HG03025 (cell line): ENCODE measurements around the gene CUEDC2.

ENCODE experiments used
- ATAC-seq: cut with Tn5 transposase; IDR thresholded peaks from one replicate; pipeline ENCODE4 v1.9.1; 2021; ENCODE audit warnings: mild to moderate bottlenecking, moderate library complexity; ENCODE audit not compliant: unreplicated experiment, low FRiP score

The CUEDC2 gene

GRCh38 chr10:102399217-102400021 is 33.0 kb downstream of the CUEDC2 start:
- peak; percentile 33 for ATAC-seq

DNA sequence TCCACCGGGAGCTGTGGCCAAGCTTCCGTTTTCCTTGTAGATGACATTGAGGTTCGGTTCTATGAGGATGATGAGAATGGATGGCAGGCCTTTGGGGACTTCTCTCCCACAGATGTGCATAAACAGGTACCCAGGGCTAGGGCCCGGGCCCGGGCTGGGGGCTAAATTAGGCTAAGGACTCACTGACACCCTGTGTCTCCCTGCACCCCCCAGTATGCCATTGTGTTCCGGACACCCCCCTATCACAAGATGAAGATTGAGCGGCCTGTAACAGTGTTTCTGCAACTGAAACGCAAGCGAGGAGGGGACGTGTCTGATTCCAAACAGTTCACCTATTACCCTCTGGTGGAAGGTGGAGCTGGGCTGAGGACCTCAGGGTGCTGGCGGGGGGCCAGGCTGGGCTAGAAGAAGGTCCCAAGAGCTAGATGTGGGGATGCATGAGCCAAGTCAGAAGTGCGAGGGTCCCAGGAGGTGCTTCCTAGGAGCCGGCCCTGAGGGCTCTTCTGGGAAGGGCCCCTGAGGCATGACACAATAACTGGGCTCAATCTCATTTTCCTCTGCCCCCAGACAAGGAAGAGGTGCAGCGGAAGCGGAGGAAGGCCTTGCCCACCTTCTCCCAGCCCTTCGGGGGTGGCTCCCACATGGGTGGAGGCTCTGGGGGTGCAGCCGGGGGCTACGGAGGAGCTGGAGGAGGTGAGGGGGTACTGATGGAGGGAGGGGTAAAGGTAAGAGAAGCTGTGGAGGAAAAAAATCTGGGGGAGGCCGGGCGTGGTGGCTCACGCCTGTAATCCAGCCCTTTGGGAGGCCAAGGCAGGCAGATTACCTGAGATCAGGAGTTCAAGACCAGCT is 34.0 kb downstream of the CUEDC2 start:
- ATAC-seq, result no peak

- ATAC-seq, result no peak
Measured at GRCh38 chr10:102397222-102398171, 34.9 kb downstream of the CUEDC2 start.

GRCh38 chr10:102396730-102397151 is 35.6 kb downstream of the CUEDC2 start:
- ATAC-seq, result no peak

- no peak for ATAC-seq
Measured at GRCh38 chr10:102396317-102396650, 36.1 kb downstream of the CUEDC2 start.

DNA sequence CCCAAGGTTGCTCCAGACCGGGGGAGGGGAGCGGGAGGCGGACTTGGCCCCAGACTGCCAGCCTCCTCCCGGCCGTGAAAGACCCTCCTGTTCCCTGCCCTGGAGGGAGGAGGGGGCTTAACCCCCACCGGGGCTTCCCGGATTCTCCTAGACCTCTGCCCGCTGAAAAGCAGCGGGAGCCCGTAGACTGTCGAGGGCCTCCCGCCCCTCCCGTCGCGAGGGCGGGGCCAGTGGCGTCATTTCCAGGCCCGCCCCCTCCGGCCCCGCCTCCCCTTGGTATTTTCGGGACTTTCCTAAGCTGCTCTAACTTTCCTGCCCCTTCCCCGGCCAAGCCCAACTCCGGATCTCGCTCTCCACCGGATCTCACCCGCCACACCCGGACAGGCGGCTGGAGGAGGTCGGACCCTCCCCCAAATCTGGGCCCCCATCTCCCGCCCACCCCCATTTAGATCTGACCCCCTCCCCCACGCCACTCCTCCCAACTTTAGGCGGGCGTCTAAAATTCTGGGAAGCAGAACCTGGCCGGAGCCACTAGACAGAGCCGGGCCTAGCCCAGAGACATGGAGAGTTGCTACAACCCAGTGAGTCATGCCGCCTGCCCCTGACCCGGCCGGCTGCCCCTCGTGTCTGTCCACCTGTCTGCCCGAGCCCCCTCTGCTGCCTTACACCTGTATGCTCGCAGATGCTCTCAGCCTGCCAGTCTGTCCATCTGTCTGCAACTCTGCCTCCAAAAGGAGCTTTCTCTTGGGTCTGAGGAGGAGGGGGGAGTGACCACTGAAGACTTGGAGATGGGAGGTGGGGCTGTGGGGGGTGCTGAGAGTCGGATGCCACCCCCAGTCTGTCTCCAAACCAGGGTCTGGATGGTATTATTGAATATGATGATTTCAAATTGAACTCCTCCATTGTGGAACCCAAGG is 36.7 kb downstream of the CUEDC2 start, which contains the start of gene NFKB2:
NFKB2 (plus strand) TSS at position 306 of the 917 bp plus-strand sequence; CDS start at position 561, 255 bp downstream.
- ATAC-seq, result peak; percentile 21

DNA sequence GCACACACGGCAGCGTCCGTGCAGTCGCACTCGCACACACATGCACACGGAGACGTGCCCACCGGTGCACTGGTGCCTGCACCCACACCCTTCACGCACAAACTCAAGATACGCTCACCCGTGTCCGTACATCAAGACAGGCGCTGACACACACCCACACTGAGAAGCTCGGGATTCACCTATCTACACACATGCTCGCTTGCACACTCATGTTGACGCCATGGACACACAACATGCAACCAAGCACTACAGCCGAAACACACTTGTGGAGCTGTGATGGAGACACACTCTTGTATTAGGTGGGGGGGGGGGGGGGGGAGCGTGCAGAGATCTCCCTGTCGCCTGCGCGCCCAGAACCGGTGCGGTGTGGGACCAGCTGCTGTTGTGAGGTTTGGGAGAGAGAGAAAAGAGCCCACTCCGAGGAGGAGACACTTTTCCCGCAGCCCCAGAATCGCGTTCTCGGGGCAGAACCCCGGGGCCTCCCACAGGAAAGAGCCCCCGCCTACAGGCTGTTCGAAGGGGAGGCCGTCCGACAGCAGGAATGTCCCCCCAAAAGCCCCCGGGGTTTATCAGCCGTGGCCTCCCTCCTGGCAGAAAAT is 37.5 kb downstream of the CUEDC2 start:
- no peak for ATAC-seq

DNA sequence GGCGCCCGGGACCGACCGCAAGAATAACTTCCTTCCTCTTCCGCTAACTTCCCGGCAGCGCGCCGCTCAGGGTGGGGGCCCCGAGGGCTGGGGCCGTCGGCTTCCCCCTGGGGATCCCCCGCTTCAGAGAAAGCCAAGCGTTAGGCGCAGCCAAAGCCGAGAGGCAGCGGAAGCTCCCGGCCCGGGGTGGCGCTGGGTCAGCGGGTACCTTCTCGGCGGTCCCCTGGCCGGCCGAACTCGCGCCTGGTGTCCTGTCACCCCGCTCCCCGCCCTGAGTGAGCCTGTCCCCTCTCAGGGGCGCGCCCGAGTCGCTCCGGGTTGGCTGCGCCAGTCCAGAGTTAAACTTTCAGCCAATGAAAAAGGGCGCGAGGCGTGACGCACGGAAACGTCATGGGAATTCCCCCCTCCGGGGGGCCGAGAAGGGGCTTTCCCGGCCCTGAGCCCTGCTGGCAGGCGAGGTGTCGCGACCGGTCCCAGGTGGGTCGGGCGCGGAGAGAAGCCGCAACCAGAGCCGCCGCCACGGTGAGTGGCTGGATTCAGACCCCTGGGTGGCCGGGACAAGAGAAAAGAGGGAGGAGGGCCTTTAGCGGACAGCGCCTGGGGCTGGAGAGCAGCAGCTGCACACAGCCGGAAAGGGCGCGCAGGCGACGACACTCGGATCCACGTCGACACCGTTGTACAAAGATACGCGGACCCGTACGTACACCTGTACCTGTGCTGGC is 38.1 kb downstream of the CUEDC2 start:
- ATAC-seq, result peak; percentile 67

- ATAC-seq, result peak; percentile 46
Measured at GRCh38 chr10:102393411-102394078, 38.8 kb downstream of the CUEDC2 start.

DNA sequence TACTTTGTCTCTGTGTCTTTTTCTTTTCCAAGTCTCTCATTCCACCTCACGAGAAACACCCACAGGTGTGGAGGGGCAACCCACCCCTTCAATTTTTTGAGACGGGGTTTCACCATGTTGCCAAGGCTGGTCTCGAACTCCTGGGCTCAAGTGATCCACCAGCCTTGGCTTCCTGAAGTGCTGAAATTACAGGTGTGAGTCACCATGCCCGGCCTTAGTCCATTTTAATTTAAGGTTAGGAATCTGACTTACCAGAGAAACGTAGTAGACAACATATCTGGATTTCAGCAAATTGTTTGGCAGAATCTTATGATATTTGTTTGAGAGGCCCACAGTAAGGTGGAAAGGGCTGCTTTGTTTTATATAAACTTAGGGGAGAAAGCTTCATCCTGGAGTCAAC is 40.1 kb downstream of the CUEDC2 start:
- no peak for ATAC-seq

GRCh38 chr10:102389894-102390293 is 42.5 kb downstream of the CUEDC2 start:
- no peak for ATAC-seq

- ATAC-seq, result no peak
Measured at GRCh38 chr10:102384606-102385429, 47.6 kb downstream of the CUEDC2 start.

GRCh38 chr10:102384053-102384452 is 48.3 kb downstream of the CUEDC2 start:
- no peak for ATAC-seq

DNA sequence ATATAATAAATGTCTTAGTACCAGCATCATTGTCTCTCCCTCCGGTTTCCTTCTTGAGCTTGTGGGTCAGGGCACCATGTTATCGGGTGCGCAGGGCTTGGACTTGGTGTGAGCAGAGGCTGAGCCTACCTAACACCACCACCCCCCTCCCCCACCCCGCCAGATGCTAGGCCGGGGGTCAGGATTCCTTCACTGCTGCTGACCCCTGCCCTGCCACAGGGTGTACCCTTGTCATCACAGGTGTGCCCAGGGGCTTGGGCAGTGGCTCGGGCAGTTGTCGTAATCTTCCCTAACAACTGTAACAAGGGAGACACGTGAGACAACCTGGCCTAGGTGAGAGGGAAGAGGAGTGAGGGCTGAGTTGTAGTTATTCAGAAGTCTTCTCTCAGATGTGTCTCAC is 49.5 kb downstream of the CUEDC2 start:
- no peak for ATAC-seq

DNA sequence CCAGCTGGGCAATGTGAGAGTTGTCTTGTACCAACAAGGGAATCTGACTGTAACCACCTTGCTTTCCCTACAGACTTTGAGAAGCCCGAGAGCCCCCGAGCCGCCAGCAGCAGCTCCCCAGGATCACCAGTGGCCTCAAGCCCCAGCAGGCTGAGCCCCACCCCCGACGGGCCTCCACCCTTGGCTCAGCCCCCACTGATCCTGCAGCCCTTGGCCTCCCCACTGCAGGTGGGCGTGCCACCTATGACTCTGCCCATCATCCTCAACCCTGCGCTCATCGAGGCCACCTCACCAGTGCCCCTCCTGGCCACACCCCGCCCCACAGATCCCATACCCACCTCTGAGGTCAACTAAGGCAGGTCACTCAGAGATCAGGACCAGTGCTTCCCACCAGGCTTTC is 50.4 kb downstream of the CUEDC2 start:
- ATAC-seq, result no peak

DNA sequence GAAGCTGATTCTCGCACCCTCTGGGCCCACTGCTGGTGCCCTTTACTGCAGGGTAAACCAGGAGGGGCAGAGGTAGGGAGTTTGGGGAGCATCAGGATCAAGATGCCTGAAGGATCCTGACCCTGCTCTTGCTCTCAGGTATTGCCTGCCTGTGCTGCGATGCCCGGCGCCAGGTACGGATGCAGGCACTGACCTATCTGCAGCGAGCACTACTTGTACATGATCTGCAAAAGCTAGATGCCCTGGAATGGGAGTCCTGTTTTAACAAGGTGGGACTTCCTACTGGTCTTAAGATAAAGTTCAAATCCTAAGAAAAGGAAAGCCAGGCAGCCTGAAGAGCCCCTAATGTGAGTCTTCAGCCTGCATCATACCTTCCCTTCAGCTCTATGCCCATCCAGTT is 53.0 kb downstream of the CUEDC2 start:
- ATAC-seq, result no peak

- ATAC-seq, result no peak
Measured at GRCh38 chr10:102376901-102377300, 55.5 kb downstream of the CUEDC2 start.
